WTC11 (cell line): ENCODE measurements around the gene COL5A1.

Source experiments
- ATF2 ChIP-seq: sonication (generic); formaldehyde crosslinking; IDR thresholded peaks from 2 replicates; pipeline ENCODE4 v1.8.1; 2022; ENCODE audit warnings: low read depth, missing genetic modification reagents, borderline replicate concordance
- CREB1 ChIP-seq: sonication (generic); formaldehyde crosslinking; IDR thresholded peaks from 2 replicates; pipeline ENCODE4 v1.8.0; 2023; ENCODE audit warnings: mild to moderate bottlenecking, missing genetic modification reagents
- CTCF ChIP-seq: fragments of 200-600 bp; IDR thresholded peaks from 2 replicates; pipeline ENCODE4 v1.8.0; 2022; ENCODE audit warnings: antibody characterized with exemption
- IRF1 ChIP-seq: sonication (generic); formaldehyde crosslinking; IDR thresholded peaks from 2 replicates; pipeline ENCODE4 v1.8.0; 2023; ENCODE audit warnings: missing genetic modification reagents
- JUN ChIP-seq: sonication (generic); formaldehyde crosslinking; IDR thresholded peaks from 2 replicates; pipeline ENCODE4 v1.8.0; 2023; ENCODE audit warnings: mild to moderate bottlenecking, missing genetic modification reagents
- KAT7 ChIP-seq: sonication (generic); formaldehyde crosslinking; IDR thresholded peaks from 2 replicates; pipeline ENCODE4 v1.8.1; 2023; ENCODE audit warnings: missing genetic modification reagents, mild to moderate bottlenecking, borderline replicate concordance
- NR2C2 ChIP-seq: sonication (generic); formaldehyde crosslinking; IDR thresholded peaks from 2 replicates; pipeline ENCODE4 v1.8.0; 2022; ENCODE audit warnings: mild to moderate bottlenecking, missing genetic modification reagents
- PRDM15 ChIP-seq: sonication (generic); formaldehyde crosslinking; IDR thresholded peaks from 2 replicates; pipeline ENCODE4 v1.8.0; 2022; ENCODE audit warnings: missing genetic modification reagents
- SMAD3 ChIP-seq: sonication (generic); formaldehyde crosslinking; IDR thresholded peaks from 2 replicates; pipeline ENCODE4 v1.8.0; 2022; ENCODE audit warnings: missing genetic modification reagents, mild to moderate bottlenecking, borderline replicate concordance
- USF2 ChIP-seq: sonication (generic); formaldehyde crosslinking; IDR thresholded peaks from 2 replicates; pipeline ENCODE4 v1.8.1; 2023; ENCODE audit warnings: mild to moderate bottlenecking, missing genetic modification reagents, moderate library complexity
- ZNF121 ChIP-seq: sonication (generic); formaldehyde crosslinking; IDR thresholded peaks from 2 replicates; pipeline ENCODE4 v1.8.0; 2023; ENCODE audit warnings: missing genetic modification reagents
- ZNF219 ChIP-seq: sonication (generic); formaldehyde crosslinking; IDR thresholded peaks from 2 replicates; pipeline ENCODE4 v1.8.0; 2023; ENCODE audit warnings: missing genetic modification reagents, mild to moderate bottlenecking, borderline replicate concordance
- ZNF232 ChIP-seq: sonication (generic); formaldehyde crosslinking; IDR thresholded peaks from 2 replicates; pipeline ENCODE4 v1.8.0; 2022; ENCODE audit warnings: mild to moderate bottlenecking, missing genetic modification reagents

GRCh38 chr9:134871697-134872340 lies 230.2 kb downstream of the COL5A1 start:
- TF ChIP-seq ZNF219 (CRISPR knock-in tag) = no peak
- TF ChIP-seq ZNF232 (CRISPR knock-in tag) = no peak
- no peak for TF ChIP-seq ZNF121 (CRISPR knock-in tag)
- TF ChIP-seq CTCF = no peak
- TF ChIP-seq PRDM15 (CRISPR knock-in tag) = no peak
- no peak for TF ChIP-seq JUN (CRISPR knock-in tag)
- TF ChIP-seq NR2C2 = no peak
- no peak for TF ChIP-seq ATF2 (CRISPR knock-in tag)
- no peak for TF ChIP-seq IRF1 (CRISPR knock-in tag)
- no peak for TF ChIP-seq CREB1 (CRISPR knock-in tag)
- no peak for TF ChIP-seq KAT7 (CRISPR knock-in tag)
- TF ChIP-seq SMAD3 = no peak
- TF ChIP-seq USF2 (CRISPR knock-in tag) = no peak
